A172 (cell line): ENCODE results near the gene SEC14L1. TPM values are rescaled to one million over a fixed set of nuclear protein-coding genes. Genes with fewer than 3 reads are reported as not detected.

Experiments used
- DNase-seq: peaks from one replicate; pipeline ENCODE4 v3.0.0-alpha.2; 2015; ENCODE audit warnings: low spot score
- total RNA-seq: library from RNA; depleted of rRNA; stranded (reverse); fragments of >200 nt; shearing (Covaris generic); gene quantifications from 2 replicates; pipeline ENCODE4 v1.2.3, GENCODE V29; 2014

SEC14L1 gene
- total RNA-seq, 1 experiment from 2014 or later = 56.3 TPM

GRCh38 chr17:77264617-77265230 lies 124.0 kb downstream of the SEC14L1 start:
- DNase-seq = no peak

- no peak for DNase-seq
These were observed 125.4 kb downstream of the SEC14L1 start for GRCh38 chr17:77266213-77266612.
